Islet of Langerhans (tissue), 1 donor: ENCODE data around the gene SMIM9.

Experiments
- FAIRE-seq: peaks from one replicate; lab custom pipeline; 2011; peaks lifted over from hg19 to GRCh38; lab: Jason Lieb, UNC

The SMIM9 gene

DNA sequence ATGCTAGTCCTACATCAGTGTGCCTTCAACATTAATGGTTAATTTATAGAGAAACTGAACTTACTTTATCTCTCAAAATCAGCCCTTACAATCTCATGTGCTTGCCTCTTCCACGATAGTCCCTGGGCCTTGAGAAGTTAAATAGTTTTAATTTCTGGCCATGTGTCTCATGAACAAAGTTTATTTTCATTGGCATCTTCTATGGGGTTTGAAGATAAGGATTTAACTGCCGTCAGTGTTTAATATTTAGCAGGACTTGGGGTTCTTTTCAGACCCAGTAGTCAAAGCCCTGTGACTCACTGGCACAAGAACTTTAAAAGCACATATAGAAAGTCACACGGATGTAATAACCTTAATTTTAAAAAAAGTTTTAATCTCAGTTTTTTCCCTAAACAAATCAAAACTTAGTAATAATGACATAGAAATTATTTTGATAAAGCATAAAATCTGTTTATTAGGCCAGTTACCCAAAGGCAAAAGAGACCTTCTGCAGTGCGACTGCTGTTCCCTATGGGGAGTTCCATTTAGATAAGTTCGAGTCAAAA lies 19.1 kb downstream of the SMIM9 start:
- FAIRE-seq = no peak

DNA sequence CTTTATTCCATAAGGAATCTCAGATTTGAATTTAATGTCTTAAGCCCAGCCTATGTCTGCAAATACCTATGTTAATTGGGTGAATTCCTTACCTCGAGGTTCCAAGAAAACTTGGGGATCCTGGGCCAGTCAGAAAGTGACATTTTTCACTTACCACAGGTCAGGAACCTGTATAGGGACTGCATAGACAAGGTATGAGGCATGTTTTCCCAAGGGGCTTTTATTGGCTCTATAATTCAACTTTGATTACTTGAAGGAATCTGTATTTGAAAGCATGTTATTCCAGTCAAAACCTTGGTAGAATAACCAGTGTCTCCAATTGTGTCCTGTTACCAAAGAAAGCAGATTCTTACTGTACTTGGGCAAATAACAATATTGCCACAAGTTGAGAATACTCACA lies 20.7 kb downstream of the SMIM9 start:
- no peak for FAIRE-seq

GRCh38 chrX:154812341-154813101 lies 21.9 kb downstream of the SMIM9 start:
- no peak for FAIRE-seq

DNA sequence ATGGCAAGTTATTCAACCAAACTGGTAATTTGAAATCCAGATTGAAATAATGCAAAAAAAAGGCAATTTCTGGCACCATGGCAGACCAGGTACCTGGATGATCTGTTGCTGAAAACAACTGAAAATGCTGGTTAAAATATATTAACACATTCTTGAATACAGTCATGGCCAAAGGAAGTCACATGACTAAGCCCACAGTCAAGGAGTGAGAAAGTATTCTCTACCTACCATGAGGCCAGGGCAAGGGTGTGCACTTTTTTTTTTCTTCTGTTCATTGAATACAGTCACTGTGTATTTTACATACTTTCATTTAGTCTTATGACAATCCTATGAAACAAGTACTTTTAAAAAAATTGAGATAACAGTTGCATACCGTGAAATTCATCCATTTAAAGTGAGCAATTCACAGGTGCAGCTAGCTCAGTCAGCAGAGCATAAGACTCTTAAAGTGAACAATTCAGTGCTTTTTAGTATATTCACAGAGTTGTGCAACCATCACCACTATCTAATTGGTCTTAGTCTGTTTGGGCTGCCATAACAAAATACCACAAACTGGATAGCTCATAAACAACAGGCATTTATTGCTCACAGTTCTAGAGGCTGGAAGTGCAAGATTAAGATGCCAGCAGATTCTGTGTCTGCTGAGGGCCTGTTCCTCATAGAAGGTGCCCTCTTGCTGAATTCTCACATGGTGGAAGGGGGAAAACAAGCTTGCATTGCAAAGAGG lies 24.4 kb downstream of the SMIM9 start:
- no peak for FAIRE-seq

- no peak for FAIRE-seq
These were observed 27.5 kb downstream of the SMIM9 start for GRCh38 chrX:154806837-154807501.

- FAIRE-seq = no peak
These were observed 28.8 kb downstream of the SMIM9 start for GRCh38 chrX:154805696-154806091.

- no peak for FAIRE-seq
These were observed 29.3 kb downstream of the SMIM9 start, which contains the start of gene MPP1 for GRCh38 chrX:154804957-154805695. TSS of gene MPP1 (minus strand) at chrX:154805485. CDS start at chrX:154805373, 112 bp downstream.

DNA sequence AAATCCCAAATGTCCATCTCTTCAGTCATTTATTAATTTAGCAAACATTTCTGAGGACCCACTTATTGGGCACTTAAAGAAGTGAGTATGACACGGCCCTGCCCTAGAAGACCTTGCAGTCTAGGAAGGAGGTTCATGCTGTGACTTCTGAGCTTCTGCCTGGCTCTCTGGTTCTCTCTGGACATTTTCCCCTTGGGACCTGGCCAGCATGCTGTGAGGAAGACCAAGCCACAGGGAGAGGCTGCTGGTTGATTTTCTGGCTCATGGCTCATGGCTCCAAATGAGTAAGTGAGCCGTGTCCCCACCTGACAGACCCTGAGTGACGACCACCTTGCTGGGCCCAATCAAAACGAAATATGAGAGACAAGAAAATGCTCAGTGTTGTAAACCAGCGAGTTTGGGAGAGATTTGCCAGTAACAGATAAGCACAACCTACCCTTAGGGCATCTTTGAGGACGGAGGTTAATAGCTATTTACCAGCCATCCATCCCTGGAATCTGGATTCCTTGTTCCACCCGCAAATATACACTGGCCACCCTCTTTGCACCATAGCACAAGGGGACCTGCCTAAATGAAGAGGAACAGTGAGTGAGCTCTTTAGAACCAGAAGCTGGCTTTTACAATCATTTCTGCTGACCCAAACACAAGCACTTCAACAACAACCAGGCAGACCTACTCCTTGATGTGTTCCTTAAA lies 30.1 kb downstream of the SMIM9 start:
- FAIRE-seq = no peak

DNA sequence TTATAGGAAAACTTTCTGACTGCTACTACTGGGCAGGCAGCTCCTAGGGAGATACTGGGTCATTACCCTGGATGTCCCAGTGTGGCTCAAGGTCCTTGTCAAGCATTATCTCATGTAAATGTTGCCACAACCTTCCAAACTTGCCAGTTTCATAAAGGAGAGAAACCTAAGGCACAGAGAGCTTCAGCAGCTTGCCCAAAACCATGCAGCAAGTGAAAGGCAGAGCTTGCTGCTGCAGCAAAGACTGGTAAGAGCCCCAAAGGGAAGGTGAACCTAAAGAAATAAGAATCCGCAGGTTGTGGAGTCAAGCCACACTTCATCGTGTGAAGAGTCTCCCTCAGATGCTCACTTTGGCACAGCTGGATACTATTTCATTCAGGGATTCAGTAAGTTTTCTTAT lies 31.5 kb downstream of the SMIM9 start:
- no peak for FAIRE-seq

DNA sequence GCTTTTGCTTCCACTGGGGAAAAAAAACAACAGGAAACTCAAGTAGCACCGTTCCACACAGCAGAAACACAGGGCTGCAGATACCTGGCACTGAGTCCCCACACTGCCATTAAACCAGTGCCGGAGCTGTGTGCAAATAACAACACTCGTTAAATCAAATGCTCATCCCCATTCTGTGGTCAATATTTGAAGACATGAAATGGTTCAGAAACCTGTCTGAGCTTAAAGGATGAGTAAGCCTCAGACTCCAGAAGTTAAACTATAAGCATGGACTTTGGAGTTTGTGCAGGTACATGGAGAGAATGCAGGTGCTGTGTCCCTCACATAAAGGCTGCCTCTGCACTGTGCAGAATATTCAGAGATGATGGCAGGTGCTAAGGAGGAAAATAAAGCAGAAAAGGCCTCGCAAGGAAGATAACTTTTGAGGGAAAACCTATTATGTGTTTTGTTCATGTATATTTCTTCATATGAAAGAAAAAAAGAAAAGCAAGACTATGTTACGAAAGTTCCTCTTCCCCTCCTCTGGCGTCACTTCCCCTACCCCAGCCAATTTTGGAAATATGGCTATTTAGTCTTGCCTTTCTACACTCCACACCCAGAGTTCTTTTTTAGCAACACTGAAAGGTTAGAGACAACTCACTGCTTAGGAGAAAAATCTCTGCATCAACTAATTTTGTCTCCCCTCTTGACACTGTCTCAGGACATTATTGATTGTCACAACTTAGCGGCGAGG lies 33.8 kb downstream of the SMIM9 start:
- no peak for FAIRE-seq

DNA sequence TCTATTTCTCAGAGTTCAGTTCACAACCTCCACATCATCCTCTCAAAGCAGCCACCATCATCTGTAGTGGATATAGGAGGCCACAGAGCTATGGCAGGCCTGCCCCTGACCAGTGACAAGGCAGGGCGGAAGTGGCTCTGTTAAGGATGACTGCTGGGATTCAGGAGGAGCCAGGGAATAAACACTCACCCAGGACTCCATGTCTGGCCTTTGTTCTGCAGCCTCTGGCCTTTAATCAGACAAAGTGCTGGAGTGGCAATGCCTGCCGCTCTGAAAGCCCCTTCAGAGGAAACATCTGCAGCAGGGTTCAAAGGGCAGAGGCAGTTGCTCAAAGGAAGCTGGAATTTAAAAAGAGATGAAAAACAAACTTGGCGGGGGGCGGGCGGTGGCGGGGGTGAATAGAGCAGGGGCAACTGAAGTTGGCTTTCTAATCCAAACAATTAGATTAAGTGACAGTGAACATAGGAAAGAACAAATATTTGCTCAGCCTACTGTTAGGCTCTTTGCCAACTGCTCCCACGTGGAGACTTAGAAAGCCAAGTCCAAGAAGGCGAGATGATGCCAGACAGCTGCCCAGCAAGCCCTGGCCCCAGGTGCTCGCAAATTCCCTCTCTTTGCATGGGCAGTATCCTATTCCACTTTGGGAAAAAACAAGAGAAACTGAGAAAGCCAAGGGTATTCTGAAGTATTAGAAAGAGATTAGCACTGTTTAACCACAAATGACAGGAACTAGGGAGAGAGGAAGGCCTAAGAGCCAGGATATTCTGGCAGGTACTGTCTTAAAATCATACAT lies 34.7 kb downstream of the SMIM9 start:
- peak; percentile 88 for FAIRE-seq

DNA sequence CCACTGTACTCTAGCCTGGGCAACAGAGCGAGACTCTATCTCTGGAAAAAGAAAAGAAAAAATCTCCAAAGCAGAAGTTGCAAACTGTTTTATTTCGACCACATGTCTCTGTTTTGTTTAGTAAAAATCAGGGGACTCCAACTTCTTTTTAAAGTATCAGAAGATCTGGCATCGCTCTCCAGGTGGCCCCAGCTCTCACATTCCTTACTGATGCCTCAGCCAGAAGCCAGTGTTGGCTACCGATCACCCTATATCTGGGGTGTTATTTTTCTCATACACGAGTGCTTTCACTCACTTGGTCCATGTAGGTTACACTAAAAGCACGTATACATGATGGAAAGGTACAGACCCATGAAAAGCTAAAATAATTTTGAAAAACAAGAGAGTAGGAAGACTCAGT lies 37.5 kb downstream of the SMIM9 start:
- no peak for FAIRE-seq

DNA sequence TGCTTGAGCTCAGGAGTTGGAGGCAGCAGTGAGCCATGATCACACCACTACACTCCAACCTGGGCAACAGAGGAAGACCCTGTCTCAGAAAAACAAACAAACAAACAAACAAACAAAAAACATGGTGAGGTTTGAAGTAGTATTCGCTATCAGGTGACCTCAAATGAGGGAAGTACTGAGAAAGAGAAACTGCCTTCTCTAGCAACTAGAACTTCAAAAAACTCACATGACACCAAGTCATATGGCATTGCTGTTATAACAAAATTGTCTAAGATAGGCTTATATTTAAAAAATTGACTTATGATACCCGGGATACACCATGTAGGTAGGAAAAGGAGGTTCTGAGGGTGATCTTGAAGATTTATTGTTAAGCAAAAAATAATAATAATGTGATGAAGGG lies 39.4 kb downstream of the SMIM9 start:
- peak; percentile 80 for FAIRE-seq

- peak; percentile 62 for FAIRE-seq
These were observed 41.2 kb downstream of the SMIM9 start for GRCh38 chrX:154793084-154793795.

DNA sequence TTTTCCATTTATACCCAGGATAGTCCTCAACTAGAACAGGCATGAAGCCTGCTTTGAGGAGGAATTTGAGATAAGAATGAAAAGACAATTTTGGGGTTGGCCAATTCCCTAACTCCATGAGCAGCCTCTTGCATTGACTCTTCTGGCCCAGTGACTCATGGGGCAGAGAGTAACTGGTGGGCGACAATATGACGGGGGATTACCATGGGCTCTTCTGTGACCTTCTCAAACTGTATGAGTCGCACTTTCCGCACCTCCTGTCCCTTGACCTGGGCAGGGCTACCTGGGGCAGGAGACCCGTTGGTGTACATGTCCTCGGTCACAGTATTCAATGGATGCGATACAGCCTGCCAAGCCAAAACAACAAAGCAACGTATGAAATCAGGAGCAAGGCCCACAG lies 42.5 kb downstream of the SMIM9 start:
- FAIRE-seq = no peak

DNA sequence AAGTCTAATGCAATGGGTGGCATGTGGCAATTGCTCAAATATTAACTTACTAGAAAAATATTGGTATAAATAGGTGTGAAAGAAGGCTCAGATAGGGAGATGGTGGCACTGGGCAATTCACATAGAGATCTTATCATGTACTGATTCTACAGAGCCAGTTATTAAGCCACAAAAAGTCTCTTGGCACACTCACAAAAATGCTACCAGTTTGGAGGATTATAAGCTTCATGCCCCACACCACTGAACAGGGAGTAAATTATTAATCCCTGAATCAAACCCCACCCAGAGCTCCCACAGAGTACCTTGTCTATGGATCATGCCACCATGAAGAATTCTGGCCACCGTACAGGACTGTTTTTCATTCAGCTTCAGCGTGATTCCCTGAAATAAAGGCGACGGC lies 43.0 kb downstream of the SMIM9 start:
- FAIRE-seq = no peak

DNA sequence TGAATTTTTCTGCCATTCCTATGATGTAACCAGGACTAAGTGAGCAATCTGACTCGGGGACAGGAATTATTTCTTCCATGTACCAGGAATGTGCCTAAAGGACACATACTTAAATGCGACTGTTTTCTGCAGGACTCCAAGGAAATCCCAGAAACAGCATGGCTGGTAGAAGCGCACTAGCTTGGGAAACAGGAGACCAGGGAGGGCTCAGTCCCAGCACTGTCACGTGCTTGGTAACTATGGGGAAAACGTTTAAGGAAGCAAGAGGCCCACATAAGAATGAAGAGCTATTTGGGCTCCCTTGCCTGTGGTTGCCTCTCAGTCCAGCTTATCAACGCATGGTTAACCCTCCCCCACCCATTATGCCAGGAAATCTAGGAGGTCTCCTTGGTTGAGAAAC lies 48.7 kb downstream of the SMIM9 start:
- FAIRE-seq = no peak

DNA sequence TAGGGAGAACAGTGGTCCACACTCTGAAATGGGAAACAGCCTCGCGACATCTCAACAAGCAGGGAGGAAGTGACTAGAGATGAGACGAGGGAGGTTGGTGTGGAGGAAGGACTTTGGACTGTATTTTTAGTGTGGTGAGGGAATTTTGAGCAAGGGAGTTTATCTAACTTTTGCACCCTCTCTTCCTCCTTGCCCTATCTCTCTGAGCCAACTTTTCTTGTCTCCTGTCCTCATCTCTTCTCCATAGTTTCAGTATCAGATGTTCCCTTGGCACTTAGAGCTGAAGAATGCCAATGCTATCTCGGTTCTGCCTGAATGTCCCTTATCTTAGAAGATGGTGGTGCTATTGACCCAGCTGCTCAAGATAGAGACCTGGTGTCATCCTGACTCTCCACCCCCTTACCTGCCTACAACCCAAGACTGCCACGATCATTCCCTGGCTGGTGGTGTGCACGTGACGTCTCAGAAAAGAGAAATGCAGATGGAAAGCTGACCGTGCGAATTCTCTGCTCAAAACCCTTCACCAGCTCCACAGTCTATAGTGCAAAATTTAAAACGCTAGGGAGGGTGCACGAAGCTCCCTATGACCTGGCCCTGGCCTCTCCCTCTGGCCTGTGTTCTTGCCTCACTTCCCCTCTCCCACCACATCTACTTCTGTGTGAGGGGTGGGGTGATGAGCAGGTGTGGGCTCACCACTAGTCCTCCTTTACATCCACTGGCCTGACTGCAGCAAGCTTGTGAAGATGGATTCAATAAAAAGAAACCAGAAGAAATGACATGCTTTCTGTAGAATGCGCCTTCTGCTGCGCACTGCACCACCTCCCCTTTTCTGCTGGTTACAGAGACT lies 50.1 kb downstream of the SMIM9 start:
- FAIRE-seq = no peak
